AG08395 (cell line): ENCODE data around the gene MST1R.

ENCODE experiments used
- DNase-seq: peaks from one replicate; pipeline ENCODE4 v3.0.0; 2012; ENCODE audit warnings: mixed read lengths, low spot score

The MST1R gene

DNA sequence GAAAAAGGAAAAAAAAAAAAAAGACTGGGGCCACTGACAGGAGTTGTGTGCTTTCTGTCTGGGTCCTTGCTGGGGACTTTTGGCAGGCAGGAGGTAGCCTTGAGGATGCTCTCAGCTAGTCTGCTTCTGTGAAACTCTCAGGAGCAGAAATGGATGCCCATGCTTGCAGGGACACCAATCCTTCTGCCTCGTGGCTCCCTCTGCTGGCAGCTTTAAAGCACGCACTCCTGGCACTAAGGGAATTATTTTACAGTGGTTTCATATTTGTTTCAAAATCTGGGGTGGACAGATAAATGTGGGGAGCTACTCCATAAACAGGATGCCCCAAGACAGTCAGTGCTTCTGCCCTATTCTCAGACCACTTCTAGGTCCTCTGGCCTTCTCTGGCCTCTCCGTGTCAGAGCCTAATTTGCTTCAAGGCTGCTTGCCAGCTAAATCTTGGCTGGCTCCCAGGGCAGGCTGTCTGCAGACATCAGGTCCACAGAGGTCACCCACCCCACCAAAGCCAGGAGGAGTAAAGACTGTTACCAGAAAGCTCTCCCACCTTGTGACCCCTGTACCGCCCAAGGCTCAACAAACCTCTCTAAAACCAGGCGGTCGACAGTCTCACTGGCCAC lies 64.4 kb downstream of the MST1R start:
- peak; percentile 84 for DNase-seq
